ENCODE data around the gene MEGF6.
"Not testable (repeated sequence)": the region's sequence is repeated elsewhere in the genome, so short reads cannot be mapped to it uniquely, and the experiment has no call there.

Gene MEGF6

GRCh38 chr1:3626025-3626424, 14.7 kb upstream of the MEGF6 start:
- Mint-ChIP-seq H3K4me3 (peak overlapping the region; percentile 89), H3K4me1 (ENCODE audit: low read depth) (peaks cover 19% of the 10 kb centered on the region), H3K9me3 (no peaks in the 10 kb centered on the region), H3K27me3 (ENCODE audit: low read depth) (peaks cover 9% of the 10 kb centered on the region), H3K27ac (peak overlapping the region; percentile 19), H3K36me3 (ENCODE audit: low read depth) (peaks cover 1% of the 10 kb centered on the region)
- DNase-seq (ENCODE audit: low spot score) = no peak

- peaks cover 1% of the 10 kb centered on the region for H3K36me3 Mint-ChIP-seq (ENCODE audit: low read depth)
- H3K4me1 Mint-ChIP-seq (ENCODE audit: low read depth) = peaks cover 19% of the 10 kb centered on the region
- no peaks in the 10 kb centered on the region for H3K9me3 Mint-ChIP-seq
- H3K27ac Mint-ChIP-seq = peak overlapping the region; percentile 96
- H3K4me3 Mint-ChIP-seq = peak overlapping the region; percentile 89
- DNase-seq (ENCODE audit: low spot score) = no peak
- H3K27me3 Mint-ChIP-seq (ENCODE audit: low read depth) = peaks cover 9% of the 10 kb centered on the region
These were observed 14.0 kb upstream of the MEGF6 start for GRCh38 chr1:3625151-3625907.

- peaks cover 1% of the 10 kb centered on the region for H3K36me3 Mint-ChIP-seq (ENCODE audit: low read depth)
- no peaks in the 10 kb centered on the region for H3K9me3 Mint-ChIP-seq
- H3K27ac Mint-ChIP-seq = peak within 1 kb of the TSS; percentile 96
- peak; percentile 97 for DNase-seq (ENCODE audit: low spot score)
- peak within 1 kb of the TSS; percentile 89 for H3K4me3 Mint-ChIP-seq
- peaks cover 9% of the 10 kb centered on the region for H3K27me3 Mint-ChIP-seq (ENCODE audit: low read depth)
- peaks cover 19% of the 10 kb centered on the region for H3K4me1 Mint-ChIP-seq (ENCODE audit: low read depth)
These were observed 13.2 kb upstream of the MEGF6 start, which contains the start of gene TPRG1L for GRCh38 chr1:3624200-3625136. TSS of gene TPRG1L (plus strand) at chr1:3625015. CDS start at chr1:3625073, 58 bp downstream.

GRCh38 chr1:3623441-3624199, 12.3 kb upstream of the MEGF6 start:
- peaks cover 1% of the 10 kb centered on the region for H3K36me3 Mint-ChIP-seq (ENCODE audit: low read depth)
- H3K4me1 Mint-ChIP-seq (ENCODE audit: low read depth) = peaks cover 21% of the 10 kb centered on the region
- H3K4me3 Mint-ChIP-seq = peak overlapping the region; percentile 89
- peaks cover 9% of the 10 kb centered on the region for H3K27me3 Mint-ChIP-seq (ENCODE audit: low read depth)
- H3K27ac Mint-ChIP-seq = peak overlapping the region; percentile 96
- no peak for DNase-seq (ENCODE audit: low spot score)
- no peaks in the 10 kb centered on the region for H3K9me3 Mint-ChIP-seq

- peaks cover 21% of the 10 kb centered on the region for H3K4me1 Mint-ChIP-seq (ENCODE audit: low read depth)
- not testable (repeated sequence) for H3K4me3 Mint-ChIP-seq; H3K9me3 Mint-ChIP-seq; H3K27me3 Mint-ChIP-seq (ENCODE audit: low read depth); H3K36me3 Mint-ChIP-seq (ENCODE audit: low read depth); DNase-seq (ENCODE audit: low spot score); H3K27ac Mint-ChIP-seq
These were observed 10.8 kb upstream of the MEGF6 start for GRCh38 chr1:3622102-3622501.

GRCh38 chr1:3621151-3621671, 9.9 kb upstream of the MEGF6 start:
- H3K4me3 Mint-ChIP-seq; H3K27me3 Mint-ChIP-seq (ENCODE audit: low read depth); DNase-seq (ENCODE audit: low spot score); H3K27ac Mint-ChIP-seq; H3K36me3 Mint-ChIP-seq (ENCODE audit: low read depth); H3K9me3 Mint-ChIP-seq: not testable (repeated sequence)
- H3K4me1 Mint-ChIP-seq (ENCODE audit: low read depth) = peaks cover 21% of the 10 kb centered on the region

- Mint-ChIP-seq H3K36me3 (ENCODE audit: low read depth) (peaks cover 1% of the 10 kb centered on the region), H3K4me1 (ENCODE audit: low read depth) (peaks cover 18% of the 10 kb centered on the region), H3K4me3 (no peak overlapping the region), H3K27ac (no peak overlapping the region), H3K9me3 (no peaks in the 10 kb centered on the region), H3K27me3 (ENCODE audit: low read depth) (peaks cover 9% of the 10 kb centered on the region)
- no peak for DNase-seq (ENCODE audit: low spot score)
These were observed 9.4 kb upstream of the MEGF6 start for GRCh38 chr1:3620708-3621107.

- H3K4me1 Mint-ChIP-seq (ENCODE audit: low read depth) = peaks cover 14% of the 10 kb centered on the region
- peaks cover 16% of the 10 kb centered on the region for H3K27me3 Mint-ChIP-seq (ENCODE audit: low read depth)
- H3K27ac Mint-ChIP-seq = no peak overlapping the region
- no peaks in the 10 kb centered on the region for H3K36me3 Mint-ChIP-seq (ENCODE audit: low read depth)
- H3K4me3 Mint-ChIP-seq = no peak overlapping the region
- DNase-seq (ENCODE audit: low spot score) = peak; percentile 55
- H3K9me3 Mint-ChIP-seq = no peaks in the 10 kb centered on the region
These were observed 7.8 kb upstream of the MEGF6 start for GRCh38 chr1:3618881-3619671.

- DNase-seq (ENCODE audit: low spot score) = no peak
- Mint-ChIP-seq H3K27ac (no peak overlapping the region), H3K9me3 (no peaks in the 10 kb centered on the region), H3K36me3 (ENCODE audit: low read depth) (no peaks in the 10 kb centered on the region), H3K4me3 (no peak overlapping the region), H3K4me1 (ENCODE audit: low read depth) (peaks cover 9% of the 10 kb centered on the region), H3K27me3 (ENCODE audit: low read depth) (peaks cover 15% of the 10 kb centered on the region)
These were observed 7.2 kb upstream of the MEGF6 start for GRCh38 chr1:3618531-3618880.

- Mint-ChIP-seq H3K27ac (no peak overlapping the region), H3K9me3 (no peaks in the 10 kb centered on the region), H3K36me3 (ENCODE audit: low read depth) (no peaks in the 10 kb centered on the region), H3K27me3 (ENCODE audit: low read depth) (peaks cover 15% of the 10 kb centered on the region), H3K4me3 (no peak overlapping the region), H3K4me1 (ENCODE audit: low read depth) (peaks cover 7% of the 10 kb centered on the region)
- no peak for DNase-seq (ENCODE audit: low spot score)
These were observed 6.6 kb upstream of the MEGF6 start for GRCh38 chr1:3617806-3618345.

- Mint-ChIP-seq H3K27ac (no peak overlapping the region), H3K9me3 (no peaks in the 10 kb centered on the region), H3K36me3 (ENCODE audit: low read depth) (no peaks in the 10 kb centered on the region), H3K27me3 (ENCODE audit: low read depth) (peaks cover 18% of the 10 kb centered on the region), H3K4me3 (no peak overlapping the region), H3K4me1 (ENCODE audit: low read depth) (peaks cover 5% of the 10 kb centered on the region)
- DNase-seq (ENCODE audit: low spot score) = no peak
These were observed 5.6 kb upstream of the MEGF6 start for GRCh38 chr1:3616861-3617260.

- peaks cover 3% of the 10 kb centered on the region for H3K4me1 Mint-ChIP-seq (ENCODE audit: low read depth)
- DNase-seq (ENCODE audit: low spot score) = no peak
- no peak overlapping the region for H3K4me3 Mint-ChIP-seq
- H3K36me3 Mint-ChIP-seq (ENCODE audit: low read depth) = no peaks in the 10 kb centered on the region
- H3K27me3 Mint-ChIP-seq (ENCODE audit: low read depth) = peaks cover 26% of the 10 kb centered on the region
- no peaks in the 10 kb centered on the region for H3K9me3 Mint-ChIP-seq
- no peak overlapping the region for H3K27ac Mint-ChIP-seq
These were observed 3.7 kb upstream of the MEGF6 start for GRCh38 chr1:3614755-3615742.
